K562 treated with DMSO at 1 percent for 12 hours (cell line): Measurements from ENCODE around the gene GALNT10. TPM values are rescaled to one million over a fixed set of nuclear protein-coding genes. Genes with fewer than 3 reads are reported as not detected.

ENCODE experiments used
- total RNA-seq: library from RNA; unstranded; fragments of 300-600 nt; gene quantifications from 2 replicates; pipeline ENCODE4 v1.2.3, GENCODE V29; 2022; ENCODE audit not compliant: insufficient read depth

The GALNT10 gene, protein sequence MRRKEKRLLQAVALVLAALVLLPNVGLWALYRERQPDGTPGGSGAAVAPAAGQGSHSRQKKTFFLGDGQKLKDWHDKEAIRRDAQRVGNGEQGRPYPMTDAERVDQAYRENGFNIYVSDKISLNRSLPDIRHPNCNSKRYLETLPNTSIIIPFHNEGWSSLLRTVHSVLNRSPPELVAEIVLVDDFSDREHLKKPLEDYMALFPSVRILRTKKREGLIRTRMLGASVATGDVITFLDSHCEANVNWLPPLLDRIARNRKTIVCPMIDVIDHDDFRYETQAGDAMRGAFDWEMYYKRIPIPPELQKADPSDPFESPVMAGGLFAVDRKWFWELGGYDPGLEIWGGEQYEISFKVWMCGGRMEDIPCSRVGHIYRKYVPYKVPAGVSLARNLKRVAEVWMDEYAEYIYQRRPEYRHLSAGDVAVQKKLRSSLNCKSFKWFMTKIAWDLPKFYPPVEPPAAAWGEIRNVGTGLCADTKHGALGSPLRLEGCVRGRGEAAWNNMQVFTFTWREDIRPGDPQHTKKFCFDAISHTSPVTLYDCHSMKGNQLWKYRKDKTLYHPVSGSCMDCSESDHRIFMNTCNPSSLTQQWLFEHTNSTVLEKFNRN
- total RNA-seq, result 6.2 and 19.0 TPM in 2 replicates

GRCh38 chr5:154190595-154191304 is at the start of gene GALNT10:
TSS of gene GALNT10 (plus strand) at chr5:154190733. CDS start at chr5:154190867, 134 bp downstream.

GRCh38 chr5:154445422-154446194 is 255.1 kb downstream of the GALNT10 start, which contains the start of gene SAP30L:
TSS of gene SAP30L (plus strand) at chr5:154445997. CDS start at chr5:154446605, 608 bp downstream.

Other genes starting within 250 kb of the GALNT10 start
- 14.1 and 18.1 TPM in 2 replicates for gene FAM114A2, start 151.8 kb upstream of the GALNT10 start, total RNA-seq
- 2.5 and 31.6 TPM in 2 replicates for gene MFAP3, start 151.8 kb upstream of the GALNT10 start, total RNA-seq